SW 1271 (cell line): ENCODE data around the gene CUL4B.
"Not testable (repeated sequence)": the region's sequence is repeated elsewhere in the genome, so short reads cannot be mapped to it uniquely, and the experiment has no call there.

Source experiments
- DNase-seq, 2 experiments: peaks; one replicate each; lab custom pipeline; 2025; lab: John Stamatoyannopoulos, UW

The CUL4B gene

GRCh38 chrX:120560842-120561633 is at the start of gene CUL4B:
TSS of gene CUL4B (minus strand) at chrX:120560962. CDS start at chrX:120560638, 324 bp downstream.
- peak; percentile 45 to 76 for DNase-seq

GRCh38 chrX:120604361-120604782 is 43.6 kb upstream of the CUL4B start:
- peak in 1 of 2 experiments; percentile 8 for DNase-seq

GRCh38 chrX:120603707-120604360 is 43.1 kb upstream of the CUL4B start, which contains the start of gene MCTS1:
TSS of gene MCTS1 (plus strand) at chrX:120604101. CDS start at chrX:120604237, 136 bp downstream.
- peak; percentile 81 to 89 for DNase-seq

- DNase-seq = no peak
Measured at GRCh38 chrX:120585702-120586101, 24.9 kb upstream of the CUL4B start.

GRCh38 chrX:120575379-120576114 is 14.8 kb upstream of the CUL4B start:
- no peak for DNase-seq

GRCh38 chrX:120573806-120574205 is 13.0 kb upstream of the CUL4B start:
- DNase-seq = not testable (repeated sequence)

- no peak for DNase-seq
Measured at GRCh38 chrX:120570011-120570600, 9.3 kb upstream of the CUL4B start.

GRCh38 chrX:120568609-120569008 is 7.8 kb upstream of the CUL4B start:
- no peak for DNase-seq

GRCh38 chrX:120568035-120568434 is 7.3 kb upstream of the CUL4B start:
- no peak for DNase-seq

GRCh38 chrX:120566817-120567216 is 6.1 kb upstream of the CUL4B start:
- no peak for DNase-seq

GRCh38 chrX:120564925-120565324 is 4.2 kb upstream of the CUL4B start:
- DNase-seq = no peak

GRCh38 chrX:120562569-120562926 is 1.8 kb upstream of the CUL4B start:
- no peak for DNase-seq

GRCh38 chrX:120561634-120562568 is 1.1 kb upstream of the CUL4B start:
- no peak for DNase-seq

- peak in 1 of 2 experiments; percentile 57 for DNase-seq
Measured at GRCh38 chrX:120560405-120560841, 339 bp downstream of the CUL4B start.

- no peak for DNase-seq
Measured at GRCh38 chrX:120559804-120560203, 958 bp downstream of the CUL4B start.

GRCh38 chrX:120556251-120556650 is 4.5 kb downstream of the CUL4B start:
- DNase-seq = no peak

GRCh38 chrX:120549483-120550452 is 11.0 kb downstream of the CUL4B start:
- peak; percentile 22 to 73 for DNase-seq

GRCh38 chrX:120536061-120536460 is 24.7 kb downstream of the CUL4B start:
- no peak for DNase-seq

- DNase-seq = no peak
Measured at GRCh38 chrX:120534413-120535205, 26.2 kb downstream of the CUL4B start.
